SK-N-SH treated with all-trans-retinoic acid at 6 μM for 48 hours (cell line): Measurements from ENCODE around the gene ZFAND3.

Experiments used
- ATAC-seq: fragments of 200-7000 bp; cut with Tn5 transposase; 3 replicates; pipeline ENCODE4 v1.9.1; 2020; ENCODE audit warnings: mild to moderate bottlenecking, moderate library complexity
- BACH2 ChIP-seq: fragments of 250-450 bp; sonication (Bioruptor Pico); IDR thresholded peaks from 2 replicates; pipeline ENCODE4 v1.9.0; 2021; ENCODE audit warnings: mild to moderate bottlenecking, borderline replicate concordance
- CREB5 ChIP-seq: fragments of 250-450 bp; sonication (Bioruptor Pico); IDR thresholded peaks from 2 replicates; pipeline ENCODE4 v1.5.1; 2020; ENCODE audit warnings: low read depth, mild to moderate bottlenecking, moderate library complexity
- CSDC2 ChIP-seq: fragments of 250-450 bp; sonication (Bioruptor Pico); IDR thresholded peaks from 2 replicates; pipeline ENCODE4 v1.5.0; 2020; ENCODE audit warnings: mild to moderate bottlenecking, moderate library complexity
- ESRRG ChIP-seq: fragments of 250-450 bp; sonication (Bioruptor Pico); IDR thresholded peaks from 2 replicates; pipeline ENCODE4 v1.6.1; 2021; ENCODE audit warnings: mild to moderate bottlenecking
- GLIS3 ChIP-seq: fragments of 250-450 bp; sonication (Bioruptor Pico); IDR thresholded peaks from 2 replicates; pipeline ENCODE4 v1.5.0; 2020; ENCODE audit warnings: mild to moderate bottlenecking, moderate library complexity
- ISL1 ChIP-seq: fragments of 250-450 bp; sonication (Bioruptor Pico); IDR thresholded peaks from 2 replicates; pipeline ENCODE4 v2.1.2; 2022; ENCODE audit warnings: mild to moderate bottlenecking, moderate library complexity
- OSR1 ChIP-seq: fragments of 250-450 bp; sonication (Bioruptor Pico); IDR thresholded peaks from 2 replicates; pipeline ENCODE4 v1.8.0; 2022; ENCODE audit warnings: moderate library complexity, mild to moderate bottlenecking, inconsistent platforms
- PATZ1 ChIP-seq: fragments of 250-450 bp; sonication (Bioruptor Pico); IDR thresholded peaks from 2 replicates; pipeline ENCODE4 v1.8.0; 2020; ENCODE audit warnings: mild to moderate bottlenecking, moderate library complexity, borderline replicate concordance
- PPARA ChIP-seq: fragments of 250-450 bp; sonication (Bioruptor Pico); IDR thresholded peaks from 2 replicates; pipeline ENCODE4 v1.5.0; 2020; ENCODE audit warnings: mild to moderate bottlenecking, borderline replicate concordance
- RARB ChIP-seq: fragments of 250-450 bp; sonication (Bioruptor Pico); IDR thresholded peaks from 2 replicates; pipeline ENCODE4 v1.8.0; 2021; ENCODE audit warnings: mild to moderate bottlenecking, moderate library complexity
- SNAI2 ChIP-seq: fragments of 250-450 bp; sonication (Bioruptor Pico); IDR thresholded peaks from 2 replicates; pipeline ENCODE4 v1.5.0; 2020; ENCODE audit warnings: mild to moderate bottlenecking, moderate library complexity
- TCF4 ChIP-seq: fragments of 250-450 bp; sonication (Bioruptor Pico); IDR thresholded peaks from 2 replicates; pipeline ENCODE4 v1.8.0; 2021; ENCODE audit warnings: mild to moderate bottlenecking, moderate library complexity, borderline replicate concordance
- TOX ChIP-seq: fragments of 250-450 bp; sonication (Bioruptor Pico); IDR thresholded peaks from 2 replicates; pipeline ENCODE4 v1.8.0; 2021; ENCODE audit warnings: mild to moderate bottlenecking, moderate library complexity, borderline replicate concordance
- ZC3H10 ChIP-seq: fragments of 250-450 bp; sonication (Bioruptor Pico); IDR thresholded peaks from 2 replicates; pipeline ENCODE4 v1.5.1; 2021; ENCODE audit warnings: mild to moderate bottlenecking, moderate library complexity
- ZFP30 ChIP-seq: fragments of 450-650 bp; formaldehyde crosslinking; IDR thresholded peaks from 2 replicates; pipeline ENCODE4 v1.5.0; 2022; ENCODE audit warnings: mild to moderate bottlenecking, moderate library complexity
- ZNF565 ChIP-seq: fragments of 450-650 bp; formaldehyde crosslinking; conservative IDR thresholded peaks from 2 replicates; pipeline ENCODE4 v1.5.0; 2020; ENCODE audit warnings: low read depth, mild to moderate bottlenecking, moderate library complexity
- ZNF8 ChIP-seq: fragments of 450-650 bp; formaldehyde crosslinking; IDR thresholded peaks from 2 replicates; pipeline ENCODE4 v1.5.0; 2020; ENCODE audit warnings: mild to moderate bottlenecking, moderate library complexity
- TF ChIP-seq, protein P1 (sequence below): fragments of 250-450 bp; sonication (Bioruptor Pico); IDR thresholded peaks from 2 replicates; pipeline ENCODE4 v1.8.0; 2021; ENCODE audit warnings: low read depth, mild to moderate bottlenecking, moderate library complexity, borderline replicate concordance
- TF ChIP-seq, protein P2 (sequence below): fragments of 250-450 bp; sonication (Bioruptor Pico); IDR thresholded peaks from 2 replicates; pipeline ENCODE4 v1.5.1; 2021; ENCODE audit warnings: mild to moderate bottlenecking, moderate library complexity
- TF ChIP-seq, protein P3 (sequence below): fragments of 250-450 bp; sonication (Bioruptor Pico); IDR thresholded peaks from 2 replicates; pipeline ENCODE4 v1.5.0; 2020; ENCODE audit warnings: mild to moderate bottlenecking, moderate library complexity

The ZFAND3 gene

DNA sequence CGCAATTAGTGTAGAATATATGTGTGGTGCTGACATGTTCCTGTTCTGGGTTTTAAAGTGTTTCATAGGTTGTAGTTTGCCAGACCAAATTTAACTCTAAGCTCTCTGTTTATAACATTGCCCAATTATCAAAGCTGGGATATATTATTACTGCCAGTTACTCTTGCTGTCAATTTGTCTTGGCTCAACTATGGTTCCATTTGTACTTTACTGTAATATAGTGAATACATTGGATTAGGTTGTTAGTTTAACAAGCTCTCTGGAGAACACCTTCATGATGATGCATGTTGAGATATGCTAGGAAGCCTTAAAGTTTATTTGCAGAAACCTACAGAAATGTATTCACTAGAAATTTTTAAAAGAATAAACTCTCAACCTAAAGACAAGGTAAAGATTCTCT is 259.6 kb downstream of the ZFAND3 start (continued):
- TF ChIP-seq CREB5 (CRISPR knock-in tag), result no peak
- no peak for TF ChIP-seq CSDC2 (CRISPR knock-in tag)
- TF ChIP-seq RARB (CRISPR knock-in tag), result no peak
- no peak for TF ChIP-seq PPARA
- TF ChIP-seq TCF4 (CRISPR knock-in tag), result no peak

DNA sequence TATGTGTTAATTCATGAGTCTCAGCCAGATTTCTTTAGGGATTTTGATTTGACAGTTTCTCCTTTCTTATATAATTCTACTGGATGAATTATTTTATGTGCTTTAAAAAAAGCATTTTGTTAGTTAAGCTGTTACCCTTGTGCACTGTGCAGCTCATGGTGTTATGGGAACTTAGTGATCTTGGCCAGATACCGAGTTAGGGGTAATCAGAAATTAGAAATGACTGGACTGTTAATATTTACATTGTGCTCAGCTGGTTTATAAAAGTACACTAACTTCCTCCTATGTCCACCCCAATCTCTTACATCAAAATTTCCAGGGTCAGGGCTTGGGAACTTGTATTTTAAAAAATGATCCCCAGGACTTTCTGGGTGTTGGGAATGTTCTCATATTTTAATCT is 260.0 kb downstream of the ZFAND3 start:
- no peak for ATAC-seq
- no peak for TF ChIP-seq OSR1 (CRISPR knock-in tag)
- TF ChIP-seq CSDC2 (CRISPR knock-in tag), result no peak
- no peak for TF ChIP-seq ZC3H10 (CRISPR knock-in tag)
- TF ChIP-seq CREB5 (CRISPR knock-in tag), result no peak
- no peak for TF ChIP-seq TCF4 (CRISPR knock-in tag)
- no peak for TF ChIP-seq PATZ1 (CRISPR knock-in tag)
- no peak for TF ChIP-seq ZNF565 (CRISPR knock-in tag)
- no peak for TF ChIP-seq GLIS3 (CRISPR knock-in tag)
- TF ChIP-seq ZFP30 (CRISPR knock-in tag), result no peak
- TF ChIP-seq, protein P1, sequence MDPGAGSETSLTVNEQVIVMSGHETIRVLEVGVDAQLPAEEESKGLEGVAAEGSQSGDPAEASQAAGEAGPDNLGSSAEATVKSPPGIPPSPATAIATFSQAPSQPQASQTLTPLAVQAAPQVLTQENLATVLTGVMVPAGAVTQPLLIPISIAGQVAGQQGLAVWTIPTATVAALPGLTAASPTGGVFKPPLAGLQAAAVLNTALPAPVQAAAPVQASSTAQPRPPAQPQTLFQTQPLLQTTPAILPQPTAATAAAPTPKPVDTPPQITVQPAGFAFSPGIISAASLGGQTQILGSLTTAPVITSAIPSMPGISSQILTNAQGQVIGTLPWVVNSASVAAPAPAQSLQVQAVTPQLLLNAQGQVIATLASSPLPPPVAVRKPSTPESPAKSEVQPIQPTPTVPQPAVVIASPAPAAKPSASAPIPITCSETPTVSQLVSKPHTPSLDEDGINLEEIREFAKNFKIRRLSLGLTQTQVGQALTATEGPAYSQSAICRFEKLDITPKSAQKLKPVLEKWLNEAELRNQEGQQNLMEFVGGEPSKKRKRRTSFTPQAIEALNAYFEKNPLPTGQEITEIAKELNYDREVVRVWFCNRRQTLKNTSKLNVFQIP (CRISPR knock-in tag), result no peak
- no peak for TF ChIP-seq ESRRG (CRISPR knock-in tag)
- no peak for TF ChIP-seq TOX (CRISPR knock-in tag)
- TF ChIP-seq SNAI2 (CRISPR knock-in tag), result no peak
- no peak for TF ChIP-seq PPARA

DNA sequence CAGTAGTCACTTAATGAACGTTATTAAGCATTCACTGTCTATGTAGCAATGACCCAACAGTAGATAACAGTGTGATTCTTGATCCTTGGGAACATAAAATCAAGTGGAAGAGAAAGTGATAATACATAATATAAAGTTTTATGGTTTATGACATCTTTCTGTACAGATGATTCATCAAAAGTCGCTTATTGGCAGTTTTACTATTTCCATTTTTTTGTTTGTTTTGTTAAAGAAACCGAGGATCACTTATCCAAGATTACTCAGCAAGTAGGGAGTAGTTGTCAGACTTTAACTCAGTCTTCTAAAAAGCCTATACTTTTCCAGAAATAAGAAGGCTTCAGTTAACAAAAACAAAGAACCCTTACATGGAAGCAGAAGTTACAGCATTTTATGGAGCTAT is 260.8 kb downstream of the ZFAND3 start:
- no peak for TF ChIP-seq ZC3H10 (CRISPR knock-in tag)
- TF ChIP-seq ISL1 (CRISPR knock-in tag), result no peak
- TF ChIP-seq SNAI2 (CRISPR knock-in tag), result no peak
- TF ChIP-seq CSDC2 (CRISPR knock-in tag), result no peak
- no peak for TF ChIP-seq RARB (CRISPR knock-in tag)
- TF ChIP-seq, protein P2, sequence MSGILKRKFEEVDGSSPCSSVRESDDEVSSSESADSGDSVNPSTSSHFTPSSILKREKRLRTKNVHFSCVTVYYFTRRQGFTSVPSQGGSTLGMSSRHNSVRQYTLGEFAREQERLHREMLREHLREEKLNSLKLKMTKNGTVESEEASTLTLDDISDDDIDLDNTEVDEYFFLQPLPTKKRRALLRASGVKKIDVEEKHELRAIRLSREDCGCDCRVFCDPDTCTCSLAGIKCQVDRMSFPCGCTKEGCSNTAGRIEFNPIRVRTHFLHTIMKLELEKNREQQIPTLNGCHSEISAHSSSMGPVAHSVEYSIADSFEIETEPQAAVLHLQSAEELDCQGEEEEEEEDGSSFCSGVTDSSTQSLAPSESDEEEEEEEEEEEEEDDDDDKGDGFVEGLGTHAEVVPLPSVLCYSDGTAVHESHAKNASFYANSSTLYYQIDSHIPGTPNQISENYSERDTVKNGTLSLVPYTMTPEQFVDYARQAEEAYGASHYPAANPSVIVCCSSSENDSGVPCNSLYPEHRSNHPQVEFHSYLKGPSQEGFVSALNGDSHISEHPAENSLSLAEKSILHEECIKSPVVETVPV (CRISPR knock-in tag), result no peak
- no peak for TF ChIP-seq ESRRG (CRISPR knock-in tag)
- no peak for TF ChIP-seq PATZ1 (CRISPR knock-in tag)
- no peak for TF ChIP-seq BACH2 (CRISPR knock-in tag)
- no peak for TF ChIP-seq GLIS3 (CRISPR knock-in tag)
- TF ChIP-seq OSR1 (CRISPR knock-in tag), result no peak
- TF ChIP-seq TCF4 (CRISPR knock-in tag), result no peak
- TF ChIP-seq, protein P3, sequence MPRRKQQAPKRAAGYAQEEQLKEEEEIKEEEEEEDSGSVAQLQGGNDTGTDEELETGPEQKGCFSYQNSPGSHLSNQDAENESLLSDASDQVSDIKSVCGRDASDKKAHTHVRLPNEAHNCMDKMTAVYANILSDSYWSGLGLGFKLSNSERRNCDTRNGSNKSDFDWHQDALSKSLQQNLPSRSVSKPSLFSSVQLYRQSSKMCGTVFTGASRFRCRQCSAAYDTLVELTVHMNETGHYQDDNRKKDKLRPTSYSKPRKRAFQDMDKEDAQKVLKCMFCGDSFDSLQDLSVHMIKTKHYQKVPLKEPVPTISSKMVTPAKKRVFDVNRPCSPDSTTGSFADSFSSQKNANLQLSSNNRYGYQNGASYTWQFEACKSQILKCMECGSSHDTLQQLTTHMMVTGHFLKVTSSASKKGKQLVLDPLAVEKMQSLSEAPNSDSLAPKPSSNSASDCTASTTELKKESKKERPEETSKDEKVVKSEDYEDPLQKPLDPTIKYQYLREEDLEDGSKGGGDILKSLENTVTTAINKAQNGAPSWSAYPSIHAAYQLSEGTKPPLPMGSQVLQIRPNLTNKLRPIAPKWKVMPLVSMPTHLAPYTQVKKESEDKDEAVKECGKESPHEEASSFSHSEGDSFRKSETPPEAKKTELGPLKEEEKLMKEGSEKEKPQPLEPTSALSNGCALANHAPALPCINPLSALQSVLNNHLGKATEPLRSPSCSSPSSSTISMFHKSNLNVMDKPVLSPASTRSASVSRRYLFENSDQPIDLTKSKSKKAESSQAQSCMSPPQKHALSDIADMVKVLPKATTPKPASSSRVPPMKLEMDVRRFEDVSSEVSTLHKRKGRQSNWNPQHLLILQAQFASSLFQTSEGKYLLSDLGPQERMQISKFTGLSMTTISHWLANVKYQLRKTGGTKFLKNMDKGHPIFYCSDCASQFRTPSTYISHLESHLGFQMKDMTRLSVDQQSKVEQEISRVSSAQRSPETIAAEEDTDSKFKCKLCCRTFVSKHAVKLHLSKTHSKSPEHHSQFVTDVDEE (CRISPR knock-in tag), result no peak
- TF ChIP-seq, protein P1 (CRISPR knock-in tag), result no peak
- TF ChIP-seq ZFP30 (CRISPR knock-in tag), result no peak
- no peak for TF ChIP-seq ZNF8 (CRISPR knock-in tag)
- TF ChIP-seq TOX (CRISPR knock-in tag), result no peak
- ATAC-seq, result no peak
